ENCODE measurements around the gene CRISPLD2.

The CRISPLD2 gene

GRCh38 chr16:84859681-84860080, 39.9 kb downstream of the CRISPLD2 start:
- no peak overlapping the region for H3K4me3 ChIP-seq (ENCODE audit: low read length)
- no peak for TF ChIP-seq CTCF (IDR thresholded peaks at IDR 0.05; ENCODE audit: insufficient read depth, low read depth, low read length, missing control alignments)

GRCh38 chr16:84860383-84860782, 40.6 kb downstream of the CRISPLD2 start:
- no peak for TF ChIP-seq CTCF (IDR thresholded peaks at IDR 0.05; ENCODE audit: insufficient read depth, low read depth, low read length, missing control alignments)
- DNase-seq (ENCODE audit: low read depth), result no peak
- H3K4me3 ChIP-seq (ENCODE audit: low read length), result no peak overlapping the region

More at GRCh38 chr16:84859681-84860080, 39.9 kb downstream of the CRISPLD2 start:
- DNase-seq (ENCODE audit: low read depth), result no peak

- TF ChIP-seq CTCF (IDR thresholded peaks at IDR 0.05; ENCODE audit: insufficient read depth, low read depth, low read length, missing control alignments), result no peak
These were observed 41.9 kb downstream of the CRISPLD2 start for GRCh38 chr16:84861671-84862070.

GRCh38 chr16:84862804-84863480, 43.2 kb downstream of the CRISPLD2 start:
- H3K4me3 ChIP-seq (ENCODE audit: low read length), result no peak overlapping the region
- no peak for DNase-seq (ENCODE audit: low read depth)
- no peak for TF ChIP-seq CTCF (IDR thresholded peaks at IDR 0.05; ENCODE audit: insufficient read depth, low read depth, low read length, missing control alignments)

More at GRCh38 chr16:84861671-84862070, 41.9 kb downstream of the CRISPLD2 start:
- no peak for DNase-seq (ENCODE audit: low read depth)
- H3K4me3 ChIP-seq (ENCODE audit: low read length), result no peak overlapping the region

GRCh38 chr16:84863481-84863814, 43.7 kb downstream of the CRISPLD2 start:
- DNase-seq (ENCODE audit: low read depth), result no peak
- TF ChIP-seq CTCF (IDR thresholded peaks at IDR 0.05; ENCODE audit: insufficient read depth, low read depth, low read length, missing control alignments), result no peak
- H3K4me3 ChIP-seq (ENCODE audit: low read length), result no peak overlapping the region

- no peak overlapping the region for H3K4me3 ChIP-seq (ENCODE audit: low read length)
- no peak for TF ChIP-seq CTCF (IDR thresholded peaks at IDR 0.05; ENCODE audit: insufficient read depth, low read depth, low read length, missing control alignments)
- no peak for DNase-seq (ENCODE audit: low read depth)
These were observed 44.7 kb downstream of the CRISPLD2 start for GRCh38 chr16:84864326-84864955.

GRCh38 chr16:84867696-84868095, 47.9 kb downstream of the CRISPLD2 start:
- TF ChIP-seq CTCF (IDR thresholded peaks at IDR 0.05; ENCODE audit: insufficient read depth, low read depth, low read length, missing control alignments), result no peak
- DNase-seq (ENCODE audit: low read depth), result no peak
- H3K4me3 ChIP-seq (ENCODE audit: low read length), result no peak overlapping the region

Data from epithelial cell of esophagus (primary cell).